T-helper 1 cell treated with Interleukin-12 subunit alpha and Interleukin-12 subunit beta and Interleukin-4 antibody, amounts not matched to agents 30 ng/mL and 1 ng/mL, for 36 hours (primary cell): ENCODE data around the gene TTLL12. TPM values are rescaled to one million over a fixed set of nuclear protein-coding genes. Genes with fewer than 3 reads are reported as not detected.

Experiments used
- intact Hi-C: fragments of 100-400 bp; cut with micrococcal nuclease; formaldehyde crosslinking; loops from one replicate; pipeline ENCODE4 v1.15.1; 2024
- total RNA-seq: library from RNA; stranded (reverse); gene quantifications from 2 replicates; pipeline ENCODE4 v1.2.3, GENCODE V29; 2022

TTLL12 gene
- 41.1 and 42.2 TPM in 2 replicates for total RNA-seq

GRCh38 chr22:43186272-43187170 lies at the start of gene TTLL12:
TSS of gene TTLL12 (minus strand) at chr22:43187134. CDS start at chr22:43187069, 65 bp downstream.
- intact Hi-C loops, result loop anchor here (1.0 to 5.0 kb wide), 8 partner anchors 34 to 1189 kb away; partner anchors contain the start of genes MCAT, PACSIN2, TTLL1 and WBP2NL

DNA sequence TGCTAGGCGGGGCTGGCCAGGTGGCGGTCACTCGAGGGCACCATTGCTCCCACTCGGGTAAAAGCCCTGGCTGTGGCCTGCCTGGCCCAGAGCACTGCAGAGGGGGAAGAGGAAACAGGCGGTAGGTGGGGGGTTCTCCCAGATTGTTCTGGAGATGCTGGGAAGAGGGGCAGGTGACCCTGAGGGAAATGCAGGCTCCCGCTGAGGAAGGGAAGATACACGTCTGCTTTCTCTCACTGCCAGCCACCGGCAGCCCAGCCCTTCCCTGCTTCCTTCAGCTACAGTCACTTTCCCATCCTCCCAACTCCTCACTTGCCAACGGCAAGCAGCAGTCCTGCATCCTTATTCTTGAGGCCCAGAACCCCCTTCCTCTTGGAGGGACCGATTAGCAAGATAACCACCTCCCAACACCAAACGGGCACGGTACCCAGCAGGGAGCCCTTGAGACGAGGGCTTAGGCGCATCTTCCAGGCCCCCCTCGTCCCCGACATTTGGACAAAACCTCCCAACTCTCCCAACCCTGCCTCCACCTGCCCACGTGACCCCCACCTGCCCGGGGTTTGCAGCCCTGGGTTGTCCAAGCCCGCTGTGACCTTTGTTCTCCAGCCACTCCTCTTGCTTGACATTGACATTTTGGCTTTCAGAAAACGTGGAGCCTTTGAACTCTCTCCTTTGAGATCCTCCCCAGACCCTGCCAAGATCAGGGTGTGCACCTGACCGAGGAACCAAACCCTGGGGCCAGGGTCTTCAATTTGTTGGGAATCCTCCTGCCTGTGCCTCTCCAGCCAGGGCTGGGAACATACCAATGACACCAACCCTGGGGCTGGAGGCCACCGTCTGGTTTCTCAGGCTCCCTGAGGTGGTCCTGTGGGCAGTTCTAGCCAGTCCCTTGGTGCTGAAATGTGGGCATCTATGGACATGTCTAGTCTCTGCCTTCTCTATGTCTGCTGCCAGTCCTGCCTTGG lies 48.8 kb upstream of the TTLL12 start:
- intact Hi-C loops, result no loop called here

DNA sequence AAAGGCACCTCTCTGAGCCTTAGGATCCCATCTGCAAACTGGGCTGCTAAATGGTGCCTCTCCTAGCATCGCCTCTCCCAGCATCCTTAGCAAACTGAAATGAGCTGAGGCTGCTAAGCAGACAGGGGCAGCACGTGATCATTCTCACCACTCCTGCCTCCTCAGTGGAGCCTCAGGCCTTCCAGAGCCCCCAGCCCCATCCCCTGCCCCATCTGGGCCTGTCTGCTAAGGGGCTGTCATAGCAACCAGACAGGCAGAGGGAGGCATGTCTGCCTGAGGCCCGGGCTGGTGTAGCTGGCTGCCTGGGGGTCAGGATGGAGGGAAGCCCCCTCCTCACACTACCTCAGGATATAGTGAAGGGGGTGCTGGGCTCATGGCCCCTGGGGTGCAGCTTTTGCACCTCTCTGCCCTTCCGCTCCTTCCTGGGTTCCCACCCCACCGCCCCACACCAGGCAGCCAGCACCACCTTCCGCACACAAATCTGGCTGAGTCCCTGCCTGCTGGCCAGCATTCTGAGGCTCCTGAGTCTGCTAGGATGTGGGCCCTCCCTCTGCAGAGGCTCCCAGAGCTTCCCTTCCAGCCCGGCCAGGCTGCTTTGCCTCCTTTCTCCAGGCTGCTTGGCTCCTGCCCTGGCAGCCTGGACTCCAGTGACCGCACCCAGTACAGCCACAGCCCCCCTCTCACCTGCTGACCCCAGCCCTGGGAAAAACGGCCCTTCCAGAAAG lies 47.5 kb upstream of the TTLL12 start:
- intact Hi-C loops, result no loop called here

DNA sequence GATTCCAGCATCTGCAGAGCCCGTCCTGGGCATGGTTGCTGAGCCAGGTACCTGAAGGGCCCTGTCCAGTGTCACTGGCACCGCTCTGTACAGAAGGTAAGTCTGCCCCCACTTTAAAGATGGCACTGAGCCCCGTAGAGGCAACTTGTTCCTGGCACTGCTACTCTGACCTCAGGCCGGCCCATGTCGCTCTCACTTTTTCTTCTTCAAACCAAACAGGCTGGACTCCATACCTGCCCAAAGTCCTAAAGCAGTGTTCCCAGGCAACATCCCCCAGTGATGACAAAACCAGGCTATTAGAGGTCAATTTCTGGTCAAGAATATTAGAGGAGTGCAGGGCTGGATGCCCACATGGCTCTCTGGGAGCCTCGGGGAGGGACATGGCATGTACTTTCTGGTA lies 46.6 kb upstream of the TTLL12 start:
- intact Hi-C loops, result no loop called here

- intact Hi-C loops, result no loop called here
Observed at GRCh38 chr22:43232445-43232844, 45.5 kb upstream of the TTLL12 start.

GRCh38 chr22:43231724-43232034 lies 44.7 kb upstream of the TTLL12 start:
- intact Hi-C loops, result loop anchor here (1.0 kb wide), 4 partner anchors 32 to 154 kb away; no protein-coding TSS in a partner anchor

DNA sequence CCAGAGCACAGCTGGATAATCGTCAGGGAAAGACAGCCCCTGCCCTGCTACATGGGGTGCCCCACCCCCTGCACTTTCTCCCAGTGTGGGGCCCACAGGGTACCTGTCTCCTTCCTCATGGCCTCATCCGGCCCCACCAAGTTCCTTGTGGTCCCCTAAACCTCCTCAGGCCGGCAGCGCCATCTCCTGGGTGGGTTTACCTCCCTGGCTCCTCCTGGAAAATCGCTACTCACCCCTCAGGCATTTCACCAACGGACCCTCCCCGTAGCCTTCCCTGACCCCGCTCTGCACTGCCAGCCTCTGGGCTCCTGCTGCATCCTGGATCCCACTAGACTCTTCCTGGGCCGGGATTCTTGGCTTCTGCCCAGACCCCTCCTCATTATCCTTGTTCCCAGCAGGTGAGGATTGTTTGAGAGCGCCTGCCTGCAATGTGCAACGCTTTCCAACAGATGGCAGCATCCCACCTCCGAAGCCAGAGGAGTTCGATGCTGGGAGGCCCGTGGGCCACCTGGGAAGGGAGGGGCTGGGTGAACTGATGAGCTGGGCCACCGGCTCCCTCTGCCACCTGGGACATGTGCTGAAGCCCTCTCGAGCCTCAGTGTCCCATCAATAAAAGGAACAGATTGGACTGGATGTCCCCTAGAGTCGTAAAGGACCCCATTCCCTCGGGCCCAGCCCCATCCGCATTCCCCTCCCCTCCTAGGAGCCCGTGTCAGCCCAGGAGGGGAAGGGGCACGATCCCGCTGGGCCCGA lies 44.2 kb upstream of the TTLL12 start:
- intact Hi-C loops, result loop anchor here (1.0 kb wide), 4 partner anchors 32 to 154 kb away; no protein-coding TSS in a partner anchor

DNA sequence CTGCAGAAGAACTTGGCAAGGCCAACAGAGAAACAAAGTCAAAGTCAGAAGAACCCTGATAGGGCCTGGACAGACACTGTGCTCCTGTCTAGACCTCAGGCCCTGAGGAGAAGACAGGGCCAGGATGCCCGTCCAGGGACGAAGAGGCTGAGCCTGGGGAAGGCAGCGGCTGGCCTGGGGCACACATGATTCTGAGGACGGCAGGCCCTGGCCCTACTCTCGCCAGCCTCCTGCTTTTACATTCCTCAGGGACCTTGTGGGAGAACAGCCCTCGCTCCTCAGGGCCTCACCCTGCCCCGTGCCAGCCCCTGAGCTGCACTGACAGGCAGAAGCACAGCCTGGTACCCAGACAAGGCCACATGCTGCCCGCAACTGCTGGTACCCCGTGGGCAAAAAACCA lies 43.6 kb upstream of the TTLL12 start:
- intact Hi-C loops, result no loop called here

DNA sequence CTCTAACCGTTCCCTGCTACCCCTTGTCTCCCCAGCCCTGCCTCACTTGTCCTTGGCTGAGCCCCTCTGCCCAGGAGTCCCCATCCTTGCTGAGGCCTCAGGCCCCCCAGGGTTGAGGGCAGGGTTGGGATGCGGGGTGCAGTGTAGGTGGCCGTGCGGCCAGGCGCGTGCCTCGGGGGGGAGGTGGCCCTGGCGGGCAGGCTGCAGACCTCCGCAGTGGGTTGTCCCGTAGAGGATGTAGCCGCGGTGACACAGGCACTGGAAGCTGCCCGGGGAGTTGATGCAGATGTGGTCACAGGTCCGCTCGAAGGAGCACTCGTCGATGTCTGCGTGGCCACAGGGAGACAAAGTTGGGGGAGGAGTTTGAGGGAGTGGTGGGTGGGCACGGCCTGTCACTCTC lies 41.9 kb upstream of the TTLL12 start:
- intact Hi-C loops, result no loop called here

DNA sequence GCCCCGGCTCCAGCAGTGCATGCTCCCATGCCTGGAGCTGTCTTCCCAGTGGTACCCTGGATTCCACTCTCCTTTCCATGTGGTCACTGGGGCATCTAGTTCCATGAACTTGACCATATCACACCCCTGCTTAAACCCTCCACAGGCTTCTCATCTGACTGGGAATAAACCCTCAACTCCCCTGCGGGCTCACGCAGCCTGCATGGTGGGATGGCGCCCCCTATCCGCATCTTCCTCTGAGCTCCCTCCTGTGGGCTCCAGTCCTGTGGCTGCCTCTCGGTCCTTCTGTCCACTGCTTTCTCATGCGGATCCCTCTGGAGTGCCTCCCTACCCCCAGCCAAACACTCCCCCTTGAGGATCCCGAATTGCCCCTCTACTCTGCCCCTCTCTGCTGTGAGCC lies 41.4 kb upstream of the TTLL12 start:
- intact Hi-C loops, result no loop called here

DNA sequence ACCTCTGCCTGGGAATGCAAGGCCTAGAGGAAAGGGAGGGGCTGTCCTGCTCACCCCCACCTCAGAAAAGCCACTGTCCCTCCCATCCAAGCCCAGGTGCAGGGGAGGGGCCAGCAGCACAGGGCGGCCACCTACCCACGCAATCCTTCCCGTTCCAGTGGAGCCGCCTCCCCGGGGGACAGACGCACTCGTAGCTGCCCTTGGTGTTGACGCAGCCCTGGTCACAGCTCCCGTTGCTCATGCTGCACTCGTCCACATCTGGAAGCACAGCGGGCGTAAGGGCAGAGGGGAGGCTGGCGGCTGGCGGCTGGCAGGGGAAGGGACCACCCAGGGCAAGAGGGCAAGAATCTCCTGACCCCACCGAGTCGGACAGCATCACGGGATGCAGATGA lies 40.3 kb upstream of the TTLL12 start:
- intact Hi-C loops, result no loop called here

- intact Hi-C loops, result no loop called here
Observed at GRCh38 chr22:43226377-43227238, 39.7 kb upstream of the TTLL12 start.

- intact Hi-C loops, result no loop called here
Observed at GRCh38 chr22:43225609-43226008, 38.7 kb upstream of the TTLL12 start.

- intact Hi-C loops, result no loop called here
Observed at GRCh38 chr22:43222987-43223386, 36.1 kb upstream of the TTLL12 start.

DNA sequence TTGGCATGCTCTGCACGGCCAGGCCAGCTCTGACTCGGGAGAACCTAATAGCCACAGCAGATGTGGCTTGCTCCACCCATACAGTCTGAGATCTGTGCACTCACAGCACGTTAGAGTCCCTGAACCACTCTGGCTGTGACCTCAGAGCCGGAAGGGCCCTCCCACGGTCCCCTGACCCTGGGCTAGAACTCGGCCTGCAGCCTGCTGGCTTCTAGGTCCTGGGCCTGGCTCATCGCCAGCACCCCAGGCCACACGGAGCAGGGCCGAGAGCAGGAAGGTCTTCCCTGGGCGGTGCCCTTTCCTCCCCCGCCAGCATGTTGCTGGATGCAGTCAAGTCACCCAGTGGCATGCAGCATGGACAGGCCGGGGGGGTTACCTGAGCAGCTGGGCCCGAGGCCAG lies 35.3 kb upstream of the TTLL12 start:
- intact Hi-C loops, result no loop called here

DNA sequence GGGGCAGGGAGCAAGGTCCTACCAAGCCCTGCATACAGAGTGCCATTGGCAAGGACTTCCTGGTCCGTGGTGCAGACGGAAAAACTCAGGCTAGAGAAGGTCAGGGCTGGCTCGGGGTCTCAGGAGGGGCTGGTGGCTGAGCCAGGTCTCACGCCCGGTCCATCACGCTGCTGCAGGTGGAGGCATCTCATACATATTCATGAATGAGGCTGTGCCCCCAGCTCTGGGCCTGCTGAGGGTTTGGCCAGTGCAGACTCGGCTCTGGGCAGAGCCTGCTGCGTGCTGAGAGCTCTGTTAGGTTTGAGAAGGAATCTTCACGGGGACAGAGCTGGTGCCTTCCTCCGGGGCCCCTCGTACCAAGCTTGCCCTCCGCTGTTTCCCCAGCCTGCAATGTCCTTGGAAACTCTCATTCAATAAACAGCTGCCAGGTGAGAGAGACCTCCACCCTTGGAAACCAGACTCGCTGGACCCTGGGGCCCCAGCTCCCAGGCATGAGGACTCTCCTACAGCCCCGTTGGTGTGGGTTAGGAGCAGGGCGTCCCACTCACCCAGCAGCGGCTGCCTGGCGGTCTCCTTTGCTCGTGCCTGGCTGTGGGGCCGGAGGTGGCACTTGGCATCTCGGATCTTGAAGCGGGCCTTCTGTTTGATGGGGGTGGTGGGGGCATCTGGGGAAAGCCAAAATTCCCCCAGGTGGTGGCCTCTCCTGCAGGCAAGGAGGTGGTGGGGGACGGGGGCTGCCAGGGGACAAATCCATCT lies 33.9 kb upstream of the TTLL12 start:
- intact Hi-C loops, result no loop called here

DNA sequence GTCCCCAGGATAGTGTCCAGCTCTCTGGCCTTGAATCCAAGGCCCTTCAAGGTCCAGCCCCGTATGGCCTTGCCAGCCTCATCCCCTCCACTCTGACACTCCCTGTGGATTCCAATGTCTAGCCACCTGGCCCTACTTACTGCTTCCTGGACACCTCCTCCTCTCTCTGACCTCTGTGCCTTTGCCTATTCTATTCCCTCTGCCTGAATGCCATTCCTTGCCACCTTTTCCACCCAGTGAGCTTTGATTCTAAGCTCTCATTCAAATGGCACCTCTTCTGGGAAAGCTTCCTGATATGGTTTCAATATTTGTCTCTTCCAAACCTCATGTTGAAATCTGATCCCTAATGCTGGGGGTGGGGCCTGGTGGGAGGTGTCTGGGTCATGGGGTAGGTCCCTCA lies 31.9 kb upstream of the TTLL12 start:
- intact Hi-C loops, result no loop called here

DNA sequence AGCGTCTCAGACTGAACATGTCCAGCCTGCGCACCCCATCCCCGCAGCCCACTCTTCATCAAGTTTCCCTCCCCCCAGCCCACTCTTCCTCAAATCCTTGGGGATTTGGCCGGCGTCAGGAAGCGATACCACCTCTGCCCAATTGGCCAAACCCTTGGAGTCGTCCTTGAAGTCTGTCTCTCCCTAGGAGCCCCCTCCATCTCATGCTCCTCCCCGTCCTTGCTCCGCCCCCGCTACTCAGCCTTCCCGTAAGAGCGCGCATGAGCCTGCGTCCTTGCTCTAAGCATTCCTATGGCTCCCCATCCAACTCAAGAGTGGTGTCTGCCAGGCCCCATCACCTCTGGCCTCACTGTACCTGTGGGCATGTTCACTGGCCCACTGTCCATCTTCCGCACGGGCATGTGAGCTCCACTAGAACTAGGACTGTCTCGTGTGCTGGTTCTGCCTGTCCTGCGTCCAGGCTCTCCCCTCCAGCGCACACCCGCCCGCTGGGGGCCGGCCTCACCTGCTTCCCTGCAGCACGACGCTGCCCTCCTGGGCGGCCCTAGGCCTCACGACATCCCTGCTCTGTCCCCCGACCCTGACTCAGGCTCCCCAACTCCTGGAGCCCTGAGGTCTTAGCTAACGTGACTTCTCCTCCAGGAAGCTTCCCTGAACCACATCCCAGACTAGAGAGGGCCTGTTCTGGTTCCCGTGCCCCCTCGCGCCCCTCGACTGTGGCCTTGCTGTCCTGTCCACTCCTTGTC lies 30.5 kb upstream of the TTLL12 start:
- intact Hi-C loops, result no loop called here
